IMR-90 (cell line): ENCODE data around the gene DDI2. TPM values are rescaled to one million over a fixed set of nuclear protein-coding genes. Genes with fewer than 3 reads are reported as not detected.

Source experiments
- ATAC-seq: fragments of 200-7000 bp; cut with Tn5 transposase; 2 replicates; pipeline ENCODE4 v1.9.1; 2020; ENCODE audit warnings: low read depth, mild to moderate bottlenecking, moderate library complexity
- BruUV-seq: library from RNA; stranded (reverse); fragments of 400-500 nt; replicated peaks from 2 replicates; lab custom pipeline; 2021; lab: Mats Ljungman, UMichigan
- CTCF ChIA-PET: fragments of 300-600 bp; formaldehyde crosslinking; extraction: SDS; loops from one replicate; lab custom pipeline; 2021; ENCODE audit warnings: antibody characterized with exemption; lab: Yijun Ruan, JAX
- POLR2A ChIA-PET: fragments of 300-600 bp; sonication (Branson Sonifier 250); formaldehyde crosslinking; loops from one replicate; lab custom pipeline; 2022; ENCODE audit warnings: antibody characterized with exemption; ENCODE audit not compliant: unreplicated experiment; lab: Charles Lee
- DNase-seq: peaks from one replicate; pipeline ENCODE4 v3.0.0; 2013
- H2AFZ ChIP-seq: replicated peaks from 2 replicates; pipeline ENCODE3; 2013; ENCODE audit warnings: low read length, mild to moderate bottlenecking; ENCODE audit not compliant: poor library complexity
- H2AK5ac ChIP-seq: 2 replicates; pipeline ENCODE4 v1.6.1; 2013; ENCODE audit warnings: low read depth, low read length, inconsistent platforms
- H2AK9ac ChIP-seq: replicated peaks from 2 replicates; pipeline ENCODE3; 2013; ENCODE audit warnings: mild to moderate bottlenecking, low read depth, low read length, moderate library complexity; ENCODE audit not compliant: poor library complexity
- H2BK120ac ChIP-seq: 2 replicates; pipeline ENCODE4 v1.6.1; 2013; ENCODE audit warnings: low read depth, low read length, inconsistent platforms
- H2BK15ac ChIP-seq: 3 replicates; pipeline ENCODE4 v1.6.1; 2013; ENCODE audit warnings: low read depth, low read length, inconsistent platforms
- H2BK20ac ChIP-seq: 2 replicates; pipeline ENCODE4 v1.6.1; 2013; ENCODE audit warnings: low read depth, mild to moderate bottlenecking, inconsistent platforms, low read length, moderate library complexity
- H2BK5ac ChIP-seq: 2 replicates; pipeline ENCODE4 v1.6.1; 2013; ENCODE audit warnings: mild to moderate bottlenecking, low read depth, low read length, inconsistent platforms; ENCODE audit not compliant: poor library complexity, severe bottlenecking
- H3K14ac ChIP-seq: replicated peaks from 2 replicates; pipeline ENCODE4 v1.6.1; 2013; ENCODE audit warnings: low read depth, low read length, inconsistent platforms
- H3K18ac ChIP-seq: 2 replicates; pipeline ENCODE4 v1.6.1; 2013; ENCODE audit warnings: low read depth, low read length, control low read depth
- H3K23ac ChIP-seq: 2 replicates; pipeline ENCODE4 v1.6.1; 2013; ENCODE audit warnings: low read depth, low read length, inconsistent platforms
- H3K27ac ChIP-seq: 2 replicates; pipeline ENCODE4 v1.5.1; 2013; ENCODE audit warnings: mild to moderate bottlenecking, control low read depth, low read length; ENCODE audit not compliant: insufficient read depth
- H3K27me3 ChIP-seq: 2 replicates; pipeline ENCODE4 v1.6.1; 2013; ENCODE audit warnings: low read length; ENCODE audit not compliant: control insufficient read depth, insufficient read depth
- H3K36me3 ChIP-seq: 2 replicates; pipeline ENCODE4 v1.6.1; 2013; ENCODE audit warnings: low read length, mixed read lengths; ENCODE audit not compliant: control insufficient read depth, insufficient read depth
- H3K4ac ChIP-seq: 2 replicates; pipeline ENCODE4 v1.6.1; 2013; ENCODE audit warnings: low read depth, low read length, inconsistent platforms
- H3K4me1 ChIP-seq: 2 replicates; pipeline ENCODE4 v1.6.1; 2013; ENCODE audit warnings: low read length, mixed read lengths; ENCODE audit not compliant: control insufficient read depth, insufficient read depth
- H3K4me2 ChIP-seq: 2 replicates; pipeline ENCODE4 v1.6.1; 2013; ENCODE audit warnings: low read depth, mild to moderate bottlenecking, control low read depth, low read length, moderate library complexity
- H3K4me3 ChIP-seq: 2 replicates; pipeline ENCODE4 v1.5.1; 2013; ENCODE audit warnings: low read depth, mild to moderate bottlenecking, control low read depth, low read length, moderate library complexity; ENCODE audit not compliant: insufficient read depth
- H3K56ac ChIP-seq: 2 replicates; pipeline ENCODE4 v1.6.1; 2013; ENCODE audit warnings: low read length, inconsistent platforms; ENCODE audit not compliant: insufficient read depth; ENCODE audit errors: extremely low read depth
- H3K79me1 ChIP-seq, 2 experiments: 2 replicates each; pipeline ENCODE4 v1.6.1; 2013; ENCODE audit warnings: low read length in 2 of 2, inconsistent platforms in 1 of 2, low read depth in 1 of 2
- H3K9ac ChIP-seq: 2 replicates; pipeline ENCODE4 v1.6.1; 2013; ENCODE audit warnings: low read depth, low read length, control low read depth
- H3K9me1 ChIP-seq: 2 replicates; pipeline ENCODE4 v1.6.1; 2013; ENCODE audit warnings: low read length, inconsistent platforms; ENCODE audit not compliant: insufficient read depth
- H3K9me3 ChIP-seq: 2 replicates; pipeline ENCODE4 v1.6.1; 2013; ENCODE audit warnings: low read length; ENCODE audit not compliant: control insufficient read depth, insufficient read depth
- H4K20me1 ChIP-seq: 2 replicates; pipeline ENCODE4 v1.6.1; 2013; ENCODE audit warnings: low read length, inconsistent platforms; ENCODE audit not compliant: insufficient read depth
- H4K5ac ChIP-seq: 2 replicates; pipeline ENCODE4 v1.6.1; 2013; ENCODE audit warnings: mild to moderate bottlenecking, low read depth, low read length, control low read depth
- H4K8ac ChIP-seq, 2 experiments: 2 replicates each; pipeline ENCODE4 v1.6.1; 2013; ENCODE audit warnings: low read depth in 2 of 2, low read length in 2 of 2, control low read depth in 1 of 2, inconsistent platforms in 1 of 2
- H4K91ac ChIP-seq: 2 replicates; pipeline ENCODE4 v1.6.1; 2013; ENCODE audit warnings: low read depth, low read length, inconsistent platforms; ENCODE audit not compliant: insufficient read depth
- BHLHE40 ChIP-seq: fragments of 150-350 bp; IDR thresholded peaks from 2 replicates; pipeline ENCODE4 v1.6.1; 2016; ENCODE audit warnings: mild to moderate bottlenecking, low read depth, low read length
- CEBPB ChIP-seq: IDR thresholded peaks from 2 replicates; pipeline ENCODE4 v1.6.1; 2012; ENCODE audit warnings: low read depth, low read length, improper control_type of control experiment
- CHD1 ChIP-seq: IDR thresholded peaks from 2 replicates; pipeline ENCODE4 v1.6.1; 2012; ENCODE audit warnings: low read depth, low read length, improper control_type of control experiment
- FOS ChIP-seq: fragments of 150-350 bp; IDR thresholded peaks from 2 replicates; pipeline ENCODE4 v1.6.1; 2016; ENCODE audit warnings: low read depth, low read length
- MAFK ChIP-seq: IDR thresholded peaks from 2 replicates; pipeline ENCODE4 v1.6.1; 2012; ENCODE audit warnings: low read depth, low read length, improper control_type of control experiment
- MAZ ChIP-seq: IDR thresholded peaks from 2 replicates; pipeline ENCODE4 v1.6.1; 2012; ENCODE audit warnings: low read depth, mild to moderate bottlenecking, low read length, improper control_type of control experiment, moderate library complexity, borderline replicate concordance
- MXI1 ChIP-seq: IDR thresholded peaks from 2 replicates; pipeline ENCODE4 v1.6.1; 2012; ENCODE audit warnings: low read depth, mild to moderate bottlenecking, low read length, moderate library complexity, borderline replicate concordance
- NFE2L2 ChIP-seq: fragments of 150-350 bp; IDR thresholded peaks from 2 replicates; pipeline ENCODE4 v1.6.1; 2016; ENCODE audit warnings: low read depth, mild to moderate bottlenecking, low read length
- POLR2A ChIP-seq: IDR thresholded peaks from 2 replicates; pipeline ENCODE4 v1.6.1; 2012; ENCODE audit warnings: mild to moderate bottlenecking, low read depth, low read length
- RAD21 ChIP-seq: IDR thresholded peaks from 2 replicates; pipeline ENCODE4 v1.6.1; 2012; ENCODE audit warnings: low read length, improper control_type of control experiment
- RCOR1 ChIP-seq: IDR thresholded peaks from 2 replicates; pipeline ENCODE4 v1.6.1; 2012; ENCODE audit warnings: mild to moderate bottlenecking, low read length, improper control_type of control experiment; ENCODE audit not compliant: insufficient replicate concordance
- RFX5 ChIP-seq: IDR thresholded peaks from 2 replicates; pipeline ENCODE4 v1.8.0; 2012; ENCODE audit warnings: low read depth, mild to moderate bottlenecking, low read length, moderate library complexity
- SMC3 ChIP-seq: fragments of 150-350 bp; IDR thresholded peaks from 2 replicates; pipeline ENCODE4 v1.6.1; 2016; ENCODE audit warnings: low read depth, mild to moderate bottlenecking, antibody characterized with exemption, low read length, moderate library complexity
- WGBS, 2 experiments: methylation state at CpG; one replicate each; pipeline versions ENCODE4 v1.1.5 to v1.1.7; 2013; ENCODE audit warnings: missing lambda C conversion rate in 2 of 2; ENCODE audit not compliant: insufficient read length in 1 of 2; ENCODE audit errors: extremely low coverage in 2 of 2; 5-methylcytosine and 5-hydroxymethylcytosine counted together
- dilution Hi-C: fragments of 300-500 bp; cut with HindIII; formaldehyde crosslinking; loops from one replicate; pipeline ENCODE4 v1.14.3; 2018; ENCODE audit warnings: low sequenced_read_pairs; ENCODE audit not compliant: unreplicated experiment
- in situ Hi-C: fragments of 300-500 bp; cut with MboI; formaldehyde crosslinking; loops from 3 replicates; pipeline ENCODE4 v1.14.3; 2019; ENCODE audit warnings: low sequenced_read_pairs, inconsistent platforms, mixed read lengths
- intact Hi-C: fragments of 100-400 bp; cut with micrococcal nuclease; formaldehyde crosslinking; loops from 2 replicates; pipeline ENCODE4 v1.10.0; 2022
- polyA plus RNA-seq, 3 experiments: library from polyadenylated mRNA; depleted of rRNA; stranded (reverse); fragments of >200 nt; gene quantifications; 2 replicates each; pipeline ENCODE4 v1.2.3, GENCODE V29; 2012; ENCODE audit warnings: low replicate concordance in 1 of 3
- total RNA-seq: library from RNA; depleted of rRNA; stranded (reverse); fragments of >200 nt; gene quantifications from 2 replicates; pipeline ENCODE4 v1.2.3, GENCODE V29; 2012
- TF ChIP-seq, protein P1 (sequence below): conservative IDR thresholded peaks from 2 replicates; pipeline ENCODE4 v1.5.1; 2012; ENCODE audit warnings: mild to moderate bottlenecking, low read depth, low read length, improper control_type of control experiment
- TF ChIP-seq, protein P2 (sequence below): fragments of 150-350 bp; IDR thresholded peaks from 2 replicates; pipeline ENCODE4 v1.6.1; 2016; ENCODE audit warnings: low read depth, mild to moderate bottlenecking, low read length, moderate library complexity, borderline replicate concordance
- TF ChIP-seq, protein P3 (sequence below): fragments of 150-350 bp; IDR thresholded peaks from 2 replicates; pipeline ENCODE4 v1.6.1; 2017; ENCODE audit warnings: mild to moderate bottlenecking, antibody characterized with exemption, low read length, low read depth

The DDI2 gene
- total and polyA plus RNA-seq, 2 of the 4 experiments (the other 2 are of a cell fraction), result 6.0 to 13.4 TPM

DNA sequence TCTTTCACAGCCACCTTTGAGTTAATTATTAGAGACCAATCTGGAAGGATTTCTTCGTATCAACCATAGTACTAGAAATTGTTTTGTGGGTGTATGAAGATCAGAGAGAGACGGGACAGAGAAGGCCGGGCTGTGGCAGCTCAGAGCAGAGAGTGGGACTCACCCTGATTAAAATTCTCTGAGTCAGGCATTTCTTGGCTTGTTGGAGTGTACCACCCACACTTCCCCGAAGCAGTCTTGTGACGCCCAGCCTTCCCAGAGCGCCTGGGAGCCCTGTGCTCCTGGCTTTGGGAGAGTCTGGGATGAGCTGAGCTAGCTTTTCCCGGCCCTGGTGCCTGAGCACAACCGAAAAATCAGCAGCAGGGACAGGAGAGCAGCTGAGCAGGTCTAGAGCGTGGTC, 86.3 kb downstream of the DDI2 start:
- peak overlapping the region; percentile 43 for H2AK9ac ChIP-seq
- no peak overlapping the region for H2BK20ac ChIP-seq
- H3K9me1 ChIP-seq, result peaks cover 11% of the 10 kb centered on the region
- in situ Hi-C loops (no loop called here), dilution Hi-C loops (no loop called here), intact Hi-C loops (loop anchor here (5.0 kb wide), 2 partner anchors 86 to 106 kb away; partner anchors contain the start of gene DDI2)
- peak overlapping the region; percentile 96 for H3K23ac ChIP-seq
- peak overlapping the region; percentile 80 for H2AFZ ChIP-seq
- no CpG with 5 or more reads among the region's 9 CpGs for WGBS, 2 experiments
- ChIA-PET POLR2A (no interaction called here), CTCF (no interaction called here)
- peak overlapping the region; percentile 76 for H3K27ac ChIP-seq
- H4K91ac ChIP-seq, result peak overlapping the region; percentile 87
- H3K9ac ChIP-seq, result peak overlapping the region; percentile 26; the same call in 1 of the 2 replicates
- no peak overlapping the region for H3K4me3 ChIP-seq
- no peaks in the 10 kb centered on the region for H3K27me3 ChIP-seq
- no peaks in the 10 kb centered on the region for H3K9me3 ChIP-seq
- peak; percentile 97 for ATAC-seq
- H3K4me1 ChIP-seq, result peaks cover 16% of the 10 kb centered on the region; the same call in 1 of the 2 replicates
- peak overlapping the region; percentile 43 for H4K5ac ChIP-seq
- peak overlapping the region; percentile 91 for H3K14ac ChIP-seq
- peak; percentile 91 for DNase-seq
- H3K18ac ChIP-seq, result peak overlapping the region; percentile 22
- TF ChIP-seq FOS, result peak; percentile 28; the same call in 1 of the 2 replicates
- TF ChIP-seq RFX5, result no peak
- peak; percentile 69 for TF ChIP-seq BHLHE40
- no peak for TF ChIP-seq MAZ
- no peak for TF ChIP-seq NFE2L2
- no peak for TF ChIP-seq MXI1
- TF ChIP-seq, protein P1, sequence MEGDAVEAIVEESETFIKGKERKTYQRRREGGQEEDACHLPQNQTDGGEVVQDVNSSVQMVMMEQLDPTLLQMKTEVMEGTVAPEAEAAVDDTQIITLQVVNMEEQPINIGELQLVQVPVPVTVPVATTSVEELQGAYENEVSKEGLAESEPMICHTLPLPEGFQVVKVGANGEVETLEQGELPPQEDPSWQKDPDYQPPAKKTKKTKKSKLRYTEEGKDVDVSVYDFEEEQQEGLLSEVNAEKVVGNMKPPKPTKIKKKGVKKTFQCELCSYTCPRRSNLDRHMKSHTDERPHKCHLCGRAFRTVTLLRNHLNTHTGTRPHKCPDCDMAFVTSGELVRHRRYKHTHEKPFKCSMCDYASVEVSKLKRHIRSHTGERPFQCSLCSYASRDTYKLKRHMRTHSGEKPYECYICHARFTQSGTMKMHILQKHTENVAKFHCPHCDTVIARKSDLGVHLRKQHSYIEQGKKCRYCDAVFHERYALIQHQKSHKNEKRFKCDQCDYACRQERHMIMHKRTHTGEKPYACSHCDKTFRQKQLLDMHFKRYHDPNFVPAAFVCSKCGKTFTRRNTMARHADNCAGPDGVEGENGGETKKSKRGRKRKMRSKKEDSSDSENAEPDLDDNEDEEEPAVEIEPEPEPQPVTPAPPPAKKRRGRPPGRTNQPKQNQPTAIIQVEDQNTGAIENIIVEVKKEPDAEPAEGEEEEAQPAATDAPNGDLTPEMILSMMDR, result no peak
- TF ChIP-seq POLR2A, result peak; percentile 38; the same call in 1 of the 2 replicates
- TF ChIP-seq, protein P2, sequence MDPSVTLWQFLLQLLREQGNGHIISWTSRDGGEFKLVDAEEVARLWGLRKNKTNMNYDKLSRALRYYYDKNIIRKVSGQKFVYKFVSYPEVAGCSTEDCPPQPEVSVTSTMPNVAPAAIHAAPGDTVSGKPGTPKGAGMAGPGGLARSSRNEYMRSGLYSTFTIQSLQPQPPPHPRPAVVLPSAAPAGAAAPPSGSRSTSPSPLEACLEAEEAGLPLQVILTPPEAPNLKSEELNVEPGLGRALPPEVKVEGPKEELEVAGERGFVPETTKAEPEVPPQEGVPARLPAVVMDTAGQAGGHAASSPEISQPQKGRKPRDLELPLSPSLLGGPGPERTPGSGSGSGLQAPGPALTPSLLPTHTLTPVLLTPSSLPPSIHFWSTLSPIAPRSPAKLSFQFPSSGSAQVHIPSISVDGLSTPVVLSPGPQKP, result no peak
- TF ChIP-seq, protein P3, sequence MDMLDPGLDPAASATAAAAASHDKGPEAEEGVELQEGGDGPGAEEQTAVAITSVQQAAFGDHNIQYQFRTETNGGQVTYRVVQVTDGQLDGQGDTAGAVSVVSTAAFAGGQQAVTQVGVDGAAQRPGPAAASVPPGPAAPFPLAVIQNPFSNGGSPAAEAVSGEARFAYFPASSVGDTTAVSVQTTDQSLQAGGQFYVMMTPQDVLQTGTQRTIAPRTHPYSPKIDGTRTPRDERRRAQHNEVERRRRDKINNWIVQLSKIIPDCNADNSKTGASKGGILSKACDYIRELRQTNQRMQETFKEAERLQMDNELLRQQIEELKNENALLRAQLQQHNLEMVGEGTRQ, result peak; percentile 43; the same call in 1 of the 2 replicates
- no peak for TF ChIP-seq RCOR1
- TF ChIP-seq CHD1, result no peak
- TF ChIP-seq MAFK, result peak; percentile 83
- peak; percentile 14; the same call in 1 of the 2 replicates for TF ChIP-seq SMC3
- peak; percentile 2; the same call in 1 of the 2 replicates for TF ChIP-seq RAD21
- TF ChIP-seq CEBPB, result no peak
- peaks cover 4% of the 10 kb centered on the region; the same call in 1 of the 2 replicates for H3K36me3 ChIP-seq
- peak overlapping the region; percentile 49 for H2BK5ac ChIP-seq
- peak overlapping the region; percentile 80 for H2BK120ac ChIP-seq
- peaks cover 28% of the 10 kb centered on the region for H4K20me1 ChIP-seq
- H2BK15ac ChIP-seq, result peak overlapping the region; percentile 42; the same call in 2 of the 3 replicates
- H3K79me1 ChIP-seq, result peaks cover 43 to 71% of the 10 kb centered on the region in 2 experiments
- BruUV-seq, result no TSS peak
- H4K8ac ChIP-seq, result peak overlapping the region; percentile 33 to 91; a peak in 2 of 4 replicates
- peak overlapping the region; percentile 60 for H3K56ac ChIP-seq
- peak overlapping the region; percentile 82 for H2AK5ac ChIP-seq
- peak overlapping the region; percentile 51 for H3K4me2 ChIP-seq
- H3K4ac ChIP-seq, result peak overlapping the region; percentile 93
